Esophagus squamous epithelium (tissue), 5 donors: ENCODE measurements around the gene TRAP1. TPM values are rescaled to one million over a fixed set of nuclear protein-coding genes. Genes with fewer than 3 reads are reported as not detected.
A peak's percentile ranks its signal among the peaks of the same experiment; 100 is the strongest.
"Not testable (repeated sequence)": the region's sequence is repeated elsewhere in the genome, so short reads cannot be mapped to it uniquely, and the experiment has no call there.

Experiments used
- DNase-seq: peaks from one replicate; lab custom pipeline; 2025; lab: John Stamatoyannopoulos, UW
- H3K27ac ChIP-seq, 4 donors: fragments of 200-600 bp; sonication (generic); one replicate each; pipeline ENCODE4 v1.5.1; 2016 to 2019; ENCODE audit warnings: mild to moderate bottlenecking in 1 of 4
- H3K27me3 ChIP-seq, 4 donors: fragments of 200-600 bp; sonication (generic); 1 replicate in 3 of 4; 2 replicates in 1 of 4; pipeline versions ENCODE4 v1.5.1 to v1.6.0; 2017 to 2021; ENCODE audit warnings: antibody characterized with exemption in 1 of 4
- H3K36me3 ChIP-seq, 3 donors: fragments of 200-600 bp; sonication (generic); one replicate each; pipeline ENCODE4 v1.5.1; 2016 to 2019
- H3K4me1 ChIP-seq, 3 donors: fragments of 200-600 bp; sonication (generic); one replicate each; pipeline ENCODE4 v1.5.1; 2017 to 2019
- H3K4me3 ChIP-seq, 4 donors: fragments of 200-600 bp; sonication (generic); 1 replicate in 3 of 4; 2 replicates in 1 of 4; pipeline ENCODE4 v1.5.1; 2016 to 2019; ENCODE audit warnings: mild to moderate bottlenecking in 2 of 4, moderate library complexity in 1 of 4
- H3K9me3 ChIP-seq, 3 donors: fragments of 200-600 bp; sonication (generic); one replicate each; pipeline ENCODE4 v1.5.1; 2016 to 2019
- CTCF ChIP-seq, 6 experiments: fragments of 450-650 bp in 4 of 6; fragments of 200-600 bp in 2 of 6; sonication (generic) in 2 of 6; IDR thresholded peaks; one replicate each; pipeline ENCODE4 v1.5.1; 2016 to 2019; ENCODE audit warnings: antibody characterized with exemption in 6 of 6, mild to moderate bottlenecking in 4 of 6, moderate library complexity in 4 of 6
- POLR2A ChIP-seq, 4 donors: fragments of 450-650 bp; IDR thresholded peaks; one replicate each; pipeline ENCODE4 v1.6.1; 2017; ENCODE audit warnings: antibody characterized with exemption in 4 of 4, mild to moderate bottlenecking in 4 of 4, moderate library complexity in 3 of 4
- WGBS, 2 donors: methylation state at CpG; one replicate each; pipeline ENCODE4 v1.1.5; 2018; 5-methylcytosine and 5-hydroxymethylcytosine counted together
- intact Hi-C: fragments of 100-400 bp; cut with DNase I; formaldehyde crosslinking; loops from one replicate; pipeline ENCODE4 v1.15.0; 2022
- total RNA-seq, 4 donors: library from RNA; depleted of rRNA; stranded (reverse); fragments of >200 nt; gene quantifications; one replicate each; pipeline ENCODE4 v1.1.0, GENCODE V29; 2016
- donor health status: DM: yes; HTN: yes; CAD: no.

TRAP1 gene
- total RNA-seq, 4 donors from 2014 or later = 76.5 to 121 (median 97.6) TPM

GRCh38 chr16:3610698-3611145, 106.6 kb downstream of the TRAP1 start:
- no peak for DNase-seq
- H3K27me3 ChIP-seq = no peaks in the 10 kb centered on the region
- intact Hi-C loops = no loop called here
- peak overlapping the region; percentile 87 to 92 (median 90) for H3K27ac ChIP-seq
- H3K4me1 ChIP-seq = peaks cover 0 to 35% (median 17%) of the 10 kb centered on the region in 3 donors
- no peak for TF ChIP-seq CTCF (IDR thresholded peaks at IDR 0.05)
- TF ChIP-seq POLR2A (IDR thresholded peaks at IDR 0.05) = no peak
- peaks cover 0 to 13% (median 0%) of the 10 kb centered on the region in 3 donors for H3K36me3 ChIP-seq
- H3K9me3 ChIP-seq = no peaks in the 10 kb centered on the region
- 5 to 9% methylated on average over 6 to 10 of the region's 10 CpGs for WGBS, 2 donors
- peak overlapping the region; percentile 79 to 99 (median 98) for H3K4me3 ChIP-seq

GRCh38 chr16:3609895-3610697, 107.2 kb downstream of the TRAP1 start:
- peaks cover 0 to 18% (median 0%) of the 10 kb centered on the region in 3 donors for H3K36me3 ChIP-seq
- no peak for DNase-seq

GRCh38 chr16:3608976-3609375, 108.3 kb downstream of the TRAP1 start:
- H3K27ac ChIP-seq, H3K27me3 ChIP-seq, H3K4me3 ChIP-seq, DNase-seq, intact Hi-C loops, H3K9me3 ChIP-seq: not testable (repeated sequence)
- 90 to 95% methylated on average over 12 to 13 of the region's 13 CpGs for WGBS, 2 donors
- Histone ChIP-seq H3K4me1 (peaks cover 0 to 28% (median 17%) of the 10 kb centered on the region in 3 donors), H3K36me3 (peaks cover 0 to 25% (median 0%) of the 10 kb centered on the region in 3 donors)

More at GRCh38 chr16:3609895-3610697, 107.2 kb downstream of the TRAP1 start:
- WGBS, 2 donors = 47 to 65% methylated on average over 11 to 14 of the region's 14 CpGs
- no peak for TF ChIP-seq CTCF (IDR thresholded peaks at IDR 0.05)
- TF ChIP-seq POLR2A (IDR thresholded peaks at IDR 0.05) = no peak
- Histone ChIP-seq H3K9me3 (no peaks in the 10 kb centered on the region), H3K27ac (no peak overlapping the region), H3K27me3 (no peaks in the 10 kb centered on the region), H3K4me1 (peaks cover 0 to 29% (median 17%) of the 10 kb centered on the region in 3 donors), H3K4me3 (peak overlapping the region in 3 of 4 donors; percentile 79 to 99 (median 97))
- intact Hi-C loops = no loop called here

GRCh38 chr16:3608069-3608468, 109.3 kb downstream of the TRAP1 start:
- intact Hi-C loops = no loop called here
- Histone ChIP-seq H3K9me3 (no peaks in the 10 kb centered on the region), H3K36me3 (peaks cover 0 to 32% (median 0%) of the 10 kb centered on the region in 3 donors), H3K4me1 (peaks cover 0 to 24% (median 16%) of the 10 kb centered on the region in 3 donors), H3K27ac (no peak overlapping the region), H3K27me3 (no peaks in the 10 kb centered on the region), H3K4me3 (no peak overlapping the region)
- WGBS, 2 donors = 78 to 79% methylated on average over 5 of the region's 5 CpGs
- DNase-seq = no peak
- TF ChIP-seq POLR2A (IDR thresholded peaks at IDR 0.05) (no peak), CTCF (IDR thresholded peaks at IDR 0.05) (no peak)

Other genes starting within 250 kb of the TRAP1 start
- gene C16orf90, start 222.0 kb downstream of the TRAP1 start, total RNA-seq = not detected
- gene CLUAP1, start 216.5 kb downstream of the TRAP1 start, total RNA-seq = 10 to 100 TPM in 1 of 4 donors, 1 to 10 TPM in 3; 1.6 to 20.1 (median 5.6) TPM
- gene NLRC3, start 140.1 kb downstream of the TRAP1 start, total RNA-seq = 1 to 10 TPM in 3 of 4 donors, under 1 TPM in 1; 0.70 to 4.0 (median 1.8) TPM
- gene SLX4, start 105.9 kb downstream of the TRAP1 start, total RNA-seq = 1 to 10 TPM; 3.1 to 5.6 (median 3.9) TPM
- gene DNASE1, start 62.8 kb downstream of the TRAP1 start, total RNA-seq = 10 to 100 TPM in 2 of 4 donors, 1 to 10 TPM in 2; 5.7 to 13.4 (median 9.9) TPM
- 10 to 100 TPM; 14.5 to 53.6 (median 37.5) TPM for gene CREBBP, start 163.2 kb upstream of the TRAP1 start, total RNA-seq